SK-N-SH treated with all-trans-retinoic acid at 6 μM for 48 hours (cell line): ENCODE data around the gene USP6NL.

ENCODE experiments used
- BACH2 ChIP-seq: fragments of 250-450 bp; sonication (Bioruptor Pico); IDR thresholded peaks from 2 replicates; pipeline ENCODE4 v1.9.0; 2021; ENCODE audit warnings: mild to moderate bottlenecking, borderline replicate concordance
- CREB5 ChIP-seq: fragments of 250-450 bp; sonication (Bioruptor Pico); IDR thresholded peaks from 2 replicates; pipeline ENCODE4 v1.5.1; 2020; ENCODE audit warnings: low read depth, mild to moderate bottlenecking, moderate library complexity
- CSDC2 ChIP-seq: fragments of 250-450 bp; sonication (Bioruptor Pico); IDR thresholded peaks from 2 replicates; pipeline ENCODE4 v1.5.0; 2020; ENCODE audit warnings: mild to moderate bottlenecking, moderate library complexity
- PATZ1 ChIP-seq: fragments of 250-450 bp; sonication (Bioruptor Pico); IDR thresholded peaks from 2 replicates; pipeline ENCODE4 v1.8.0; 2020; ENCODE audit warnings: mild to moderate bottlenecking, moderate library complexity, borderline replicate concordance
- PPARA ChIP-seq: fragments of 250-450 bp; sonication (Bioruptor Pico); IDR thresholded peaks from 2 replicates; pipeline ENCODE4 v1.5.0; 2020; ENCODE audit warnings: mild to moderate bottlenecking, borderline replicate concordance
- TSHZ2 ChIP-seq: fragments of 250-450 bp; sonication (Bioruptor Pico); IDR thresholded peaks from 2 replicates; pipeline ENCODE4 v1.5.0; 2020; ENCODE audit warnings: mild to moderate bottlenecking, moderate library complexity
- ZC3H10 ChIP-seq: fragments of 250-450 bp; sonication (Bioruptor Pico); IDR thresholded peaks from 2 replicates; pipeline ENCODE4 v1.5.1; 2021; ENCODE audit warnings: mild to moderate bottlenecking, moderate library complexity
- ZFP3 ChIP-seq: fragments of 250-450 bp; sonication (Bioruptor Pico); IDR thresholded peaks from 2 replicates; pipeline ENCODE4 v1.5.0; 2020; ENCODE audit warnings: mild to moderate bottlenecking, moderate library complexity
- ZFP30 ChIP-seq: fragments of 450-650 bp; formaldehyde crosslinking; IDR thresholded peaks from 2 replicates; pipeline ENCODE4 v1.5.0; 2022; ENCODE audit warnings: mild to moderate bottlenecking, moderate library complexity
- ZNF565 ChIP-seq: fragments of 450-650 bp; formaldehyde crosslinking; conservative IDR thresholded peaks from 2 replicates; pipeline ENCODE4 v1.5.0; 2020; ENCODE audit warnings: low read depth, mild to moderate bottlenecking, moderate library complexity
- ZNF8 ChIP-seq: fragments of 450-650 bp; formaldehyde crosslinking; IDR thresholded peaks from 2 replicates; pipeline ENCODE4 v1.5.0; 2020; ENCODE audit warnings: mild to moderate bottlenecking, moderate library complexity

- TF ChIP-seq CSDC2: no peak
- no peak for TF ChIP-seq ZFP30 (CRISPR knock-in tag)
- no peak for TF ChIP-seq ZNF565
- TF ChIP-seq PATZ1 (CRISPR knock-in tag): no peak
- no peak for TF ChIP-seq CREB5 (CRISPR knock-in tag)
- no peak for TF ChIP-seq ZC3H10 (CRISPR knock-in tag)
- no peak for TF ChIP-seq ZNF8 (CRISPR knock-in tag)
- no peak for TF ChIP-seq ZFP3 (CRISPR knock-in tag)
- TF ChIP-seq TSHZ2: no peak
- TF ChIP-seq PPARA (CRISPR knock-in tag): no peak
- TF ChIP-seq BACH2 (CRISPR knock-in tag): no peak
Measured at GRCh38 chr10:11576092-11576809, 35.2 kb downstream of the USP6NL start.
